Measurements from ENCODE around the gene GIMAP5.
A peak's percentile ranks its signal among the peaks of the same experiment; 100 is the strongest.

DNA sequence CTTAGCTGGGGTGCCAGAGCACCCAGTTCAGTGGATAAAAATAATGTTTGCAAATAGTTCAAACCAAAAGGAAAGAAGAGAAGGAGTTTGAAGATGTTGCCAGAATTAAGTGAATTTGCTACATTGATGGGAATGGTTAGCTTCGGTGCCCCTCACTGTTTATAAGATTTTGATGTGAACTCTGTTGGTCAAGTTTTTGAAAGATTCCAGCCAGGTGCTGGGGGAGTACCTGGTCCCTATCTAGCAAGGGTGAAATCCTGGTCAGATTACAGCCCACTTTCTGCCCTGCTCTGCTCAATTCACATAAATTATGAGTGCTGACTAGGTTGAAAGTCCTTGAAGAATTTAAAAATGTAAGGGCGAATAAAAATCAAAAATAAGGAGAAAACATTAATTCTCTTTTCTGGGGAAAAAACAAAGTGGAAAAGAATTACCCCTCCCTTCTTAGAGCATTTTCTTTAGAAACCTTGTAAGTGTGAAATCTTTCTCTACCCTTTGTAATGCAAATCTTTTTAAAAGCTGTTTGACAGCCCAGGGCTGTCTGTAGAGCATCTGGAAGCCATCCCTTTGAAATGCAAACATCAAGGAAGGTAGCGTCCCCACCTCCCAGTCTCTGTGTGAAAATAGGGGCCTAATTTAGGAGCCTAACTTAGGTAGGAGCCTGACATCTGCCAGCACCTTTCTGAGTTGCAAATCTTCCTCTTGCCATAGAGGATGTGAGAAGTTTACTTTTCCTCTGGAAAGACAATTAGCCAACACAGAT lies 1.4 kb upstream of the GIMAP5 start:
- TF ChIP-seq, protein P1, sequence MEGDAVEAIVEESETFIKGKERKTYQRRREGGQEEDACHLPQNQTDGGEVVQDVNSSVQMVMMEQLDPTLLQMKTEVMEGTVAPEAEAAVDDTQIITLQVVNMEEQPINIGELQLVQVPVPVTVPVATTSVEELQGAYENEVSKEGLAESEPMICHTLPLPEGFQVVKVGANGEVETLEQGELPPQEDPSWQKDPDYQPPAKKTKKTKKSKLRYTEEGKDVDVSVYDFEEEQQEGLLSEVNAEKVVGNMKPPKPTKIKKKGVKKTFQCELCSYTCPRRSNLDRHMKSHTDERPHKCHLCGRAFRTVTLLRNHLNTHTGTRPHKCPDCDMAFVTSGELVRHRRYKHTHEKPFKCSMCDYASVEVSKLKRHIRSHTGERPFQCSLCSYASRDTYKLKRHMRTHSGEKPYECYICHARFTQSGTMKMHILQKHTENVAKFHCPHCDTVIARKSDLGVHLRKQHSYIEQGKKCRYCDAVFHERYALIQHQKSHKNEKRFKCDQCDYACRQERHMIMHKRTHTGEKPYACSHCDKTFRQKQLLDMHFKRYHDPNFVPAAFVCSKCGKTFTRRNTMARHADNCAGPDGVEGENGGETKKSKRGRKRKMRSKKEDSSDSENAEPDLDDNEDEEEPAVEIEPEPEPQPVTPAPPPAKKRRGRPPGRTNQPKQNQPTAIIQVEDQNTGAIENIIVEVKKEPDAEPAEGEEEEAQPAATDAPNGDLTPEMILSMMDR (IDR thresholded peaks at IDR 0.05; ENCODE audit: borderline replicate concordance, extremely low read depth, low read length, poor library complexity, severe bottlenecking): peak; percentile 17
- no peak for TF ChIP-seq EZH2 (IDR thresholded peaks at IDR 0.05; ENCODE audit: borderline replicate concordance, low read depth, low read length, severe bottlenecking)

Measured in DND-41 (cell line).